ENCODE data around the gene USP37.

The USP37 gene

GRCh38 chr2:218476676-218477075 lies 91.5 kb downstream of the USP37 start:
- Histone ChIP-seq H3K27me3 (replicated peaks; ENCODE audit: control insufficient read depth, insufficient read depth, low read length) (no peaks in the 10 kb centered on the region), H3K36me3 (ENCODE audit: control insufficient read depth, insufficient read depth, low read length) (0 out of 2 replicates have a peak, but pooled peaks cover 2% of the 10 kb centered on the region), H3K4me3 (replicated peaks; ENCODE audit: low read depth, low read length) (no peak overlapping the region)
- TF ChIP-seq CTCF (IDR thresholded peaks at IDR 0.05; ENCODE audit: insufficient read depth, low read length, poor library complexity, severe bottlenecking), result no peak
- DNase-seq (ENCODE audit: extremely low read depth, insufficient read length), result no peak

- no peak for TF ChIP-seq CTCF (IDR thresholded peaks at IDR 0.05; ENCODE audit: insufficient read depth, low read length, poor library complexity, severe bottlenecking)
- no peak overlapping the region for H3K4me3 ChIP-seq (replicated peaks; ENCODE audit: low read depth, low read length)
- DNase-seq (ENCODE audit: extremely low read depth, insufficient read length), result no peak
- H3K36me3 ChIP-seq (ENCODE audit: control insufficient read depth, insufficient read depth, low read length), result no peaks in the 10 kb centered on the region
- no peaks in the 10 kb centered on the region for H3K27me3 ChIP-seq (replicated peaks; ENCODE audit: control insufficient read depth, insufficient read depth, low read length)
Observed at GRCh38 chr2:218474527-218474926, 93.6 kb downstream of the USP37 start.

GRCh38 chr2:218472988-218473387 lies 95.2 kb downstream of the USP37 start:
- Histone ChIP-seq H3K4me3 (replicated peaks; ENCODE audit: low read depth, low read length) (no peak overlapping the region), H3K27me3 (replicated peaks; ENCODE audit: control insufficient read depth, insufficient read depth, low read length) (no peaks in the 10 kb centered on the region), H3K36me3 (ENCODE audit: control insufficient read depth, insufficient read depth, low read length) (no peaks in the 10 kb centered on the region)
- no peak for TF ChIP-seq CTCF (IDR thresholded peaks at IDR 0.05; ENCODE audit: insufficient read depth, low read length, poor library complexity, severe bottlenecking)
- DNase-seq (ENCODE audit: extremely low read depth, insufficient read length), result no peak

- Histone ChIP-seq H3K4me3 (replicated peaks; ENCODE audit: low read depth, low read length) (no peak overlapping the region), H3K27me3 (replicated peaks; ENCODE audit: control insufficient read depth, insufficient read depth, low read length) (no peaks in the 10 kb centered on the region), H3K36me3 (ENCODE audit: control insufficient read depth, insufficient read depth, low read length) (no peaks in the 10 kb centered on the region)
- no peak for TF ChIP-seq CTCF (IDR thresholded peaks at IDR 0.05; ENCODE audit: insufficient read depth, low read length, poor library complexity, severe bottlenecking)
- no peak for DNase-seq (ENCODE audit: extremely low read depth, insufficient read length)
Observed at GRCh38 chr2:218471982-218472381, 96.2 kb downstream of the USP37 start.

- no peak for DNase-seq (ENCODE audit: extremely low read depth, insufficient read length)
- H3K36me3 ChIP-seq (ENCODE audit: control insufficient read depth, insufficient read depth, low read length), result no peaks in the 10 kb centered on the region
- no peak overlapping the region for H3K4me3 ChIP-seq (replicated peaks; ENCODE audit: low read depth, low read length)
- TF ChIP-seq CTCF (IDR thresholded peaks at IDR 0.05; ENCODE audit: insufficient read depth, low read length, poor library complexity, severe bottlenecking), result no peak
- H3K27me3 ChIP-seq (replicated peaks; ENCODE audit: control insufficient read depth, insufficient read depth, low read length), result no peaks in the 10 kb centered on the region
Observed at GRCh38 chr2:218471036-218471435, 97.1 kb downstream of the USP37 start.

- Histone ChIP-seq H3K36me3 (ENCODE audit: control insufficient read depth, insufficient read depth, low read length) (no peaks in the 10 kb centered on the region), H3K4me3 (replicated peaks; ENCODE audit: low read depth, low read length) (no peak overlapping the region), H3K27me3 (replicated peaks; ENCODE audit: control insufficient read depth, insufficient read depth, low read length) (no peaks in the 10 kb centered on the region)
- TF ChIP-seq CTCF (IDR thresholded peaks at IDR 0.05; ENCODE audit: insufficient read depth, low read length, poor library complexity, severe bottlenecking), result no peak
- no peak for DNase-seq (ENCODE audit: extremely low read depth, insufficient read length)
Observed at GRCh38 chr2:218470448-218470847, 97.7 kb downstream of the USP37 start.
